Glutamatergic neuron (in vitro differentiated cells): ENCODE measurements around the gene PRC1. TPM values are rescaled to one million over a fixed set of nuclear protein-coding genes. Genes with fewer than 3 reads are reported as not detected.
A peak's percentile ranks its signal among the peaks of the same experiment; 100 is the strongest.

Source experiments
- DNase-seq: peaks from one replicate; pipeline ENCODE4 v3.0.0; 2022
- H3K27ac Mint-ChIP-seq: one replicate; pipeline ENCODE4 v1.8.0; 2020; ENCODE audit warnings: mild to moderate bottlenecking, mixed read lengths, inconsistent platforms; ENCODE audit not compliant: unreplicated experiment
- H3K27me3 Mint-ChIP-seq: one replicate; pipeline ENCODE4 v1.8.0; 2020; ENCODE audit warnings: mild to moderate bottlenecking, moderate library complexity, mixed read lengths, inconsistent platforms; ENCODE audit not compliant: unreplicated experiment
- H3K36me3 Mint-ChIP-seq: one replicate; pipeline ENCODE4 v1.8.0; 2020; ENCODE audit warnings: mild to moderate bottlenecking, mixed read lengths, inconsistent platforms; ENCODE audit not compliant: unreplicated experiment
- H3K4me1 Mint-ChIP-seq: one replicate; pipeline ENCODE4 v1.8.0; 2020; ENCODE audit warnings: mild to moderate bottlenecking, low read depth, mixed read lengths, inconsistent platforms; ENCODE audit not compliant: unreplicated experiment
- H3K4me3 Mint-ChIP-seq: one replicate; pipeline ENCODE4 v1.8.0; 2020; ENCODE audit warnings: mild to moderate bottlenecking, mixed read lengths, inconsistent platforms; ENCODE audit not compliant: unreplicated experiment
- H3K9me3 Mint-ChIP-seq: one replicate; pipeline ENCODE4 v1.8.0; 2020; ENCODE audit warnings: mild to moderate bottlenecking, moderate library complexity, mixed read lengths, inconsistent platforms; ENCODE audit not compliant: unreplicated experiment
- long read RNA-seq: library from polyadenylated mRNA; unstranded; transcript quantifications from one replicate; pipeline ENCODE4 v2.0.0, GENCODE V29; 2020; ENCODE audit not compliant: unreplicated experiment
- total RNA-seq: library from RNA; stranded (reverse); fragmentation: NEBNext Ultra II Directional; extraction: Animal tissue kit (Norgen Biotek cat#: 25700); gene quantifications from one replicate; pipeline ENCODE4 v1.2.1, GENCODE V29; 2021; ENCODE audit not compliant: unreplicated experiment
- TF ChIP-seq, protein P1 (sequence below): fragments of 200-600 bp; sonication (generic); IDR thresholded peaks from one replicate; pipeline ENCODE4 v1.5.0; 2021; ENCODE audit not compliant: partially characterized antibody, unreplicated experiment

The PRC1 gene, protein sequence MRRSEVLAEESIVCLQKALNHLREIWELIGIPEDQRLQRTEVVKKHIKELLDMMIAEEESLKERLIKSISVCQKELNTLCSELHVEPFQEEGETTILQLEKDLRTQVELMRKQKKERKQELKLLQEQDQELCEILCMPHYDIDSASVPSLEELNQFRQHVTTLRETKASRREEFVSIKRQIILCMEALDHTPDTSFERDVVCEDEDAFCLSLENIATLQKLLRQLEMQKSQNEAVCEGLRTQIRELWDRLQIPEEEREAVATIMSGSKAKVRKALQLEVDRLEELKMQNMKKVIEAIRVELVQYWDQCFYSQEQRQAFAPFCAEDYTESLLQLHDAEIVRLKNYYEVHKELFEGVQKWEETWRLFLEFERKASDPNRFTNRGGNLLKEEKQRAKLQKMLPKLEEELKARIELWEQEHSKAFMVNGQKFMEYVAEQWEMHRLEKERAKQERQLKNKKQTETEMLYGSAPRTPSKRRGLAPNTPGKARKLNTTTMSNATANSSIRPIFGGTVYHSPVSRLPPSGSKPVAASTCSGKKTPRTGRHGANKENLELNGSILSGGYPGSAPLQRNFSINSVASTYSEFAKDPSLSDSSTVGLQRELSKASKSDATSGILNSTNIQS
- 42.5 TPM for total RNA-seq
- long read RNA-seq, full-length matches to known transcripts, result 6 of 13 reads
- long read RNA-seq, partial matches to known transcripts, result 1 of 13 reads
- long read RNA-seq, other reads (novel, unspliced or antisense), result 6 of 13 reads

DNA sequence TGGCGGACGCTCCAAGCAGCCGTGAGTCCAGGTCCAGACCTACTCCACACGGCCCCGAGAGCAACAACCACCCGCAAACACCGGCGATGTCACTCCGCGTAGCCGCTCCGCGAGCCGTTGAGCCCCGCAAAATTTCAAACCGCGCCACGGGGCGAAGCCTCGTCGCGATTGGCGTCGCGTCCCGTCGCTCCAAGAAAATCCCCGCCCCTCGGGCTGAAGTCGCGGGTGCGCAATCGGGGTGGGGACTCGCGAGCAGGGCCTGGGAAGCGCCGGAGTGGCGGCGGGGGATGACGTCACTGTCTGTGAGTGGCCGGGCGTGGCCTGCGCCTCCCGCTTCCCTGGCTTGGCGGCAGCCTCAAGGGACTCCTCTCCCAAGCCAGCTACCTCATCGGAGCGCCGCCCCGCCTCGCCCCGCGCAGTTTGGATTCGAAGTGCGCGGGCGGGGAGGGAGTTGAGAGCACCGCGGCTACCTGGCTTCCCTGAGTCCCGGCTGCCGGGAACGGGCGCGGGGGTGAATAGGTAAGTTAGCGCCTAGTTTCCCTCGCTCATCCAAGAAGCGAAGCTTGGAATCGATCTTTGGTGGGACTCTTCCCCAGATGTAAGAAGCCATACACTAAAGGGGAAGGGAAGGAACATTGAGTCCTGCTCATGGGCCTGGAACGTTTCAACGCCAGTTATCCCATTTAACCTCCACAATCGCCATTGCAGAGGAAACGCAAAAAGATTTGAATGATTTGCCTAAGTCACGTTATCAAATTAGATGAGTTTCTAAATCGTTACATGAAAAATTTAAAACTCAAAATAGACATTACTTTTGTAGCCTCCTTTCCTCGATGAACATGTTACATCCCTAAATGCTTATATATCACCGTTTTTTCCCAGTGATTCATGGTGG lies at the start of gene PRC1:
TSS of gene PRC1 (minus strand) at position 119 of the 895 bp plus-strand sequence. CDS start at position 1, 118 bp downstream.
- TF ChIP-seq, protein P1, sequence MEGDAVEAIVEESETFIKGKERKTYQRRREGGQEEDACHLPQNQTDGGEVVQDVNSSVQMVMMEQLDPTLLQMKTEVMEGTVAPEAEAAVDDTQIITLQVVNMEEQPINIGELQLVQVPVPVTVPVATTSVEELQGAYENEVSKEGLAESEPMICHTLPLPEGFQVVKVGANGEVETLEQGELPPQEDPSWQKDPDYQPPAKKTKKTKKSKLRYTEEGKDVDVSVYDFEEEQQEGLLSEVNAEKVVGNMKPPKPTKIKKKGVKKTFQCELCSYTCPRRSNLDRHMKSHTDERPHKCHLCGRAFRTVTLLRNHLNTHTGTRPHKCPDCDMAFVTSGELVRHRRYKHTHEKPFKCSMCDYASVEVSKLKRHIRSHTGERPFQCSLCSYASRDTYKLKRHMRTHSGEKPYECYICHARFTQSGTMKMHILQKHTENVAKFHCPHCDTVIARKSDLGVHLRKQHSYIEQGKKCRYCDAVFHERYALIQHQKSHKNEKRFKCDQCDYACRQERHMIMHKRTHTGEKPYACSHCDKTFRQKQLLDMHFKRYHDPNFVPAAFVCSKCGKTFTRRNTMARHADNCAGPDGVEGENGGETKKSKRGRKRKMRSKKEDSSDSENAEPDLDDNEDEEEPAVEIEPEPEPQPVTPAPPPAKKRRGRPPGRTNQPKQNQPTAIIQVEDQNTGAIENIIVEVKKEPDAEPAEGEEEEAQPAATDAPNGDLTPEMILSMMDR, result no peak
- no peaks in the 10 kb centered on the region for H3K36me3 Mint-ChIP-seq
- peak; percentile 100 for DNase-seq
- H3K4me3 Mint-ChIP-seq, result peak within 1 kb of the TSS; percentile 98
- peaks cover 12% of the 10 kb centered on the region for H3K4me1 Mint-ChIP-seq
- peaks cover 9% of the 10 kb centered on the region for H3K27me3 Mint-ChIP-seq
- peak within 1 kb of the TSS; percentile 95 for H3K27ac Mint-ChIP-seq
- H3K9me3 Mint-ChIP-seq, result peaks cover 10% of the 10 kb centered on the region

DNA sequence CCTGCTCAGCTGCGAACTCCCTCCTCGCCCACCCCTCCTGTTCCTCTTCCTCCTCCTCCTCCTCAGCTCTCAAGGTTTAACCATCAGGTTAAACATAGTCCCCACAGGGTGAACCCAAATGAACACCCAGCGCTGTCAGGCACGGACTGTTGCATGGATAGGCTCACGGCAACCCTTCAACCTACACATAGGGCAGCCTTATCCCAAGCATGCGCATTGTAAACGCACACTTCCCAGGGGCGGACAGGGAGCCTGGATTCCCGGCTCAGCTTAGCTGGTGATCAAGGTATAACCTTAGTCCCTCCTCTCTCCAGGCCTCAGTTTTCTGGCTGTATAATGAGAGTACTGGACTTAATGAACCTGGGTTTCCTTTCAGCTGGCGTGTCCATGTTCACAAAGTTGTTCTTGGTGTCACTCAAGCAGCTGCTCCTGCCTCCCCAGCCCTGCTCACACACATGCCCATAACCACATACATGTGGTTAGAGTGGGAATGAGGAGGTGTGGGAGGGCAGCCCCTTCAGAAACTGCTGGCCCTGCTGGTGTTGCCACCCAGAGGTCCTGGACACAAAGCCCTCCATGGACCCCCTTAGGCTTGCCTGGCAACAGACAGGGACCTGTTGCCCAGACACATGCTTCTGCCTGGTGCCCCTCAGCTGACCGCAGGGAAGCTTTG lies 49.0 kb upstream of the PRC1 start:
- DNase-seq, result no peak
- no peaks in the 10 kb centered on the region for H3K27me3 Mint-ChIP-seq
- H3K4me3 Mint-ChIP-seq, result no peak overlapping the region
- no peaks in the 10 kb centered on the region for H3K4me1 Mint-ChIP-seq
- no peak overlapping the region for H3K27ac Mint-ChIP-seq
- TF ChIP-seq, protein P1, result no peak
- H3K36me3 Mint-ChIP-seq, result peaks cover 9% of the 10 kb centered on the region
- H3K9me3 Mint-ChIP-seq, result no peaks in the 10 kb centered on the region

DNA sequence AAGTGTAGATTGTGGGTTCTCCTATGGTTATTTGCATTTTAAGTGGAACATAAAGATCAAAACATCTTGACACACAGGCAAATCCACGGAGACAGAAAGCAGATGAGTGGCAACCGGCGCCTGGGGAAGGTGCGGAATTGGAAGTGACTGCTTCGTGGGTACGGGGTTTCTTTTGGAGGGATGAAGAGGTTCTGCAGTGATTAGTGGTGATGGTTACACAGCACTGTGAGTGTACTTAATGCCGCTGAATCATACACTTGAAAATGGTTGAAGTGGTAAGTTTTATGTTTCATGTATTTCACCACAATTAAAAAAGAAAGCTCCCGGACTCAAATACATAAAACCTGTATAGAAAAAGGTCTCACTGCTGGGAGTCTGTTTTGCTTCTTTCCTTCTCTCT lies 46.5 kb upstream of the PRC1 start:
- DNase-seq, result no peak
- TF ChIP-seq, protein P1, result no peak
- Mint-ChIP-seq H3K9me3 (no peaks in the 10 kb centered on the region), H3K4me3 (no peak overlapping the region), H3K27ac (no peak overlapping the region), H3K4me1 (no peaks in the 10 kb centered on the region), H3K27me3 (no peaks in the 10 kb centered on the region), H3K36me3 (peaks cover 9% of the 10 kb centered on the region)

DNA sequence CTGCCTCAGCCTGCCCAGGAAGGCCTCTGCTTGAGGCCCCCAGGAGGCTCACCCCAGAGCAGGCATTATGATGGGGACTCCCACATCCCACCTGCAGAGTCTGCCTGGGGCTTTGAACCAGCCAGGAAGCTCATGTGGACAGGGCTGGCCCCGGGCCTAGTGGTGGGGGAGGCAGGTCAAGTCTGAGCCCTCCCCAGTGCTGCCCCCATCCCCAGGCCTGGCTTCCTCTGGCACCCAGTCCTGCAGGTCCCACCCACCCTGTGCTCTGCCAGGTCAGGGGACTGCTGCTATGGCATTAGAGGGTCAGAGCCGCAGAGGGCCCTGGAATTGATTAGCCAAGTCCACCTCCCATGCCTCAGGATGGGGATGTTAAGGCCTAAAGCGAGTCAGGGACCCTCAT lies 45.7 kb upstream of the PRC1 start:
- Mint-ChIP-seq H3K4me1 (peaks cover under 1% of the 10 kb centered on the region), H3K27me3 (no peaks in the 10 kb centered on the region), H3K27ac (no peak overlapping the region), H3K9me3 (no peaks in the 10 kb centered on the region), H3K4me3 (no peak overlapping the region), H3K36me3 (peaks cover 6% of the 10 kb centered on the region)
- DNase-seq, result no peak
- TF ChIP-seq, protein P1, result no peak
